GM20000 (cell line): ENCODE data around the gene ZBTB7B.
"Not testable (repeated sequence)": the region's sequence is repeated elsewhere in the genome, so short reads cannot be mapped to it uniquely, and the experiment has no call there.

ENCODE experiments used
- DNase-seq: peaks from one replicate; pipeline ENCODE4 v3.0.0; 2012; ENCODE audit warnings: low spot score
- TF ChIP-seq, protein P1 (sequence below): IDR thresholded peaks from 2 replicates; pipeline ENCODE4 v1.5.1; 2012; ENCODE audit warnings: mild to moderate bottlenecking, control low read depth; ENCODE audit errors: extremely low read depth, missing control alignments

The ZBTB7B gene

DNA sequence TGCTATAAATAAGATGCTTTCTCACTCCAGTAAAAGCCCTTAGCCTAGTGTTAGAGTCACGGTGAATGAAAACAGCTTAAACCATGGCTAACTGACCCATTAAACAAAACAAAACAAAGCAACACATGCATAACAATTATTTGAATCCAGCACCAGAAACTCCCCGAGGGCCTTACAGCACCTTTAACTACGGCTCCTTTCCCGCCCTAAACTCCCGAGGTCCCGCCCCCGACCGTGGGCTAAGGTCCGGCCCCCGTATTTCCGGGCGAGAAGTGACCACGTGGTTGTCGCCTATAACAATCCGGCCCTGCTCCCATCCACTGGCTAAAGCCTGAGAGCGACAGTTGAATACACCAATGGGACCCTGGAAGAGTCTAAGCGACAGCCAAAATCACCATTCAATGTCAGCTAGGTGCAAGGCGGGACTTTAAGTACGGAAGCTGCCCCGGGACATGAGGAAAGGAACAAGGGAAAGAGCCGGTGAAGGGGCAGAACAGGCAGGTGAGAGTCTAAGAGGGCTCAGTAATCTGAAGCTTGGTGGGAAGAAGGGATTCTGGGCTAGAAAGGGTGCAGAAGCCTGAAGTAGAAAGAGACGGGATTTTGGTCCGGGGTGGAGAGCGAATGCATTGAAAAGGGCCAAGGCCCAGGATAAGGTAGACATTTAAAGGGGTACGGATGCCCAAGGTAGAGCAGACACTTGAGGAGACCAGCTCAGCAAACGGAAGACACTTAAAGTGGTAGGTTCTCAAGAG lies 19.5 kb upstream of the ZBTB7B start, which contains the start of gene FLAD1:
Gene FLAD1 (plus strand): TSS at position 448 of the 752 bp plus-strand sequence. CDS start 351 bp downstream, outside the sequence.
- TF ChIP-seq, protein P1, sequence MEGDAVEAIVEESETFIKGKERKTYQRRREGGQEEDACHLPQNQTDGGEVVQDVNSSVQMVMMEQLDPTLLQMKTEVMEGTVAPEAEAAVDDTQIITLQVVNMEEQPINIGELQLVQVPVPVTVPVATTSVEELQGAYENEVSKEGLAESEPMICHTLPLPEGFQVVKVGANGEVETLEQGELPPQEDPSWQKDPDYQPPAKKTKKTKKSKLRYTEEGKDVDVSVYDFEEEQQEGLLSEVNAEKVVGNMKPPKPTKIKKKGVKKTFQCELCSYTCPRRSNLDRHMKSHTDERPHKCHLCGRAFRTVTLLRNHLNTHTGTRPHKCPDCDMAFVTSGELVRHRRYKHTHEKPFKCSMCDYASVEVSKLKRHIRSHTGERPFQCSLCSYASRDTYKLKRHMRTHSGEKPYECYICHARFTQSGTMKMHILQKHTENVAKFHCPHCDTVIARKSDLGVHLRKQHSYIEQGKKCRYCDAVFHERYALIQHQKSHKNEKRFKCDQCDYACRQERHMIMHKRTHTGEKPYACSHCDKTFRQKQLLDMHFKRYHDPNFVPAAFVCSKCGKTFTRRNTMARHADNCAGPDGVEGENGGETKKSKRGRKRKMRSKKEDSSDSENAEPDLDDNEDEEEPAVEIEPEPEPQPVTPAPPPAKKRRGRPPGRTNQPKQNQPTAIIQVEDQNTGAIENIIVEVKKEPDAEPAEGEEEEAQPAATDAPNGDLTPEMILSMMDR = no peak

GRCh38 chr1:154983776-154984466 lies 18.7 kb upstream of the ZBTB7B start:
- TF ChIP-seq, protein P1 = no peak
- no peak for DNase-seq

More for the DNA sequence above, 19.5 kb upstream of the ZBTB7B start, which contains the start of gene FLAD1:
- DNase-seq = peak; percentile 94

GRCh38 chr1:154986736-154987135 lies 15.9 kb upstream of the ZBTB7B start:
- not testable (repeated sequence) for DNase-seq

DNA sequence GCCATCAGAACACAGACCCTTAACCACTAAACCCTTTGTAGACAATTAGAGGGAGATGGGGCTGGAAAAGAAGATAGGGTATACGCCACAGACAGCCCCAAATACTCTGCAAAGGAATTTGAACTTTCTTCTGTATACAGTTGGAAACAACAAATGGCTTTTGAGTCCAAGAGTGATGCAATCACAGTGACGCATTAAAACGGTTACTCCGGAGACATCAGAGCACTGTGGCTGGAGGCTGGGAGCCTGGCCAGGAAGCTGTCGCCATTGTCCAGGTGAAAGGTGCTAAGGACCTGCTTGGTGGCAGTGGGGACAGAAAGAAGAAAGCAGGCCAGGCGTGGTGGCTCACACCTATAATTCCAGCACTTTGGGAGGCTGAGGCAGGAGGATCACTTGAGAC lies 15.3 kb upstream of the ZBTB7B start:
- DNase-seq = no peak
- TF ChIP-seq, protein P1 = no peak

DNA sequence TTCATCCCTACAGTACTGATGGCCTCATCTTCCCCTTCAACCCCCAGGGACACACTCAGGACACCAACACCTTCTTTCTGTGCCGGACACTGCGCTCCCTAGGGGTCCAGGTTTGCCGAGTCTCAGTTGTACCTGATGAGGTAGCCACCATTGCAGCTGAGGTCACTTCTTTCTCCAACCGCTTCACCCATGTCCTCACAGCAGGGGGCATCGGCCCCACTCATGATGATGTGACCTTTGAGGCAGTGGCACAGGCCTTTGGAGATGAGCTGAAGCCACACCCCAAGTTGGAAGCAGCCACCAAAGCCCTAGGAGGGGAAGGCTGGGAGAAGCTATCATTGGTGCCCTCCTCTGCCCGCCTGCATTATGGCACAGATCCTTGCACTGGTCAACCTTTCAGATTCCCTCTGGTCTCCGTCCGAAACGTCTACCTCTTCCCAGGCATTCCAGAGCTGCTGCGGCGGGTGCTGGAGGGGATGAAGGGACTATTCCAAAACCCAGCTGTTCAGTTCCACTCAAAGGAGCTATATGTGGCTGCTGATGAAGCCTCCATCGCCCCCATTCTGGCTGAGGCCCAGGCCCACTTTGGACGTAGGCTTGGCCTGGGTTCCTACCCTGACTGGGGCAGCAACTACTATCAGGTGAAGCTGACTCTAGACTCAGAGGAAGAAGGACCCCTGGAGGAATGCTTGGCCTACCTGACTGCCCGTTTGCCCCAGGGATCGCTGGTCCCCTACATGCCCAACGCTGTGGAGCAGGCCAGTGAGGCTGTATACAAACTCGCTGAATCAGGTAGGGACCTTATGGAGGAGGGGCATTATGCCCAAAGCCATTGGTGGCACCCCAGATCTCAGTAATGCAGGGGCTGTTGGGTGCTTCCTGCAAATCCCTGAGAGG lies 14.3 kb upstream of the ZBTB7B start:
- TF ChIP-seq, protein P1 = no peak
- no peak for DNase-seq

- TF ChIP-seq, protein P1 = no peak
- DNase-seq = no peak
Measured at GRCh38 chr1:154989195-154989860, 13.3 kb upstream of the ZBTB7B start.

DNA sequence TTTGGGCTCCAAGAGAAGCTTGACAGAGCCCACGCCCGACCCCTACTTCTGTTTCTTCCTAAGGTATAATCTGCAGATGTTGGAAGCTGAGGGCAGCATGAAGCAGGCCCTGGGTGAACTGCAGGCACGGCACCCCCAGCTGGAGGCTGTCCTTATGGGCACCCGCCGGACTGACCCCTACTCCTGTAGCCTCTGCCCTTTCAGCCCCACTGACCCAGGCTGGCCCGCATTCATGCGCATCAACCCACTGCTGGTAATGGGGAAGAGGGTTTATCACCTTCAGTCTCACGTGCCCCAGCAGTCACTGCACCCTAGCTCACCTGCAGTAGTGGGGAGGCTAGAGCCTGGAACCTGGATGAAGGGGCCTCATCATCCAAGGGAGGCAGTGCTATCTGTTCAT lies 12.3 kb upstream of the ZBTB7B start:
- TF ChIP-seq, protein P1 = no peak
- DNase-seq = no peak
